ENCODE measurements around the gene DDRGK1.
"Not testable (repeated sequence)": the region's sequence is repeated elsewhere in the genome, so short reads cannot be mapped to it uniquely, and the experiment has no call there.

Gene DDRGK1

GRCh38 chr20:3166338-3166912 is 38.1 kb downstream of the DDRGK1 start:
- no peak for DNase-seq (ENCODE audit: extremely low read depth in 1 of 2, low read depth in 1 of 2)

- DNase-seq (ENCODE audit: extremely low read depth in 1 of 2, low read depth in 1 of 2): no peak
Observed at GRCh38 chr20:3165473-3166337, 38.8 kb downstream of the DDRGK1 start.

GRCh38 chr20:3164763-3165410 is 39.6 kb downstream of the DDRGK1 start:
- DNase-seq (ENCODE audit: extremely low read depth in 1 of 2, low read depth in 1 of 2): no peak

GRCh38 chr20:3164043-3164762 is 40.3 kb downstream of the DDRGK1 start:
- no peak for DNase-seq (ENCODE audit: extremely low read depth in 1 of 2, low read depth in 1 of 2)

- no peak for DNase-seq (ENCODE audit: extremely low read depth in 1 of 2, low read depth in 1 of 2)
Observed at GRCh38 chr20:3163099-3164042, 41.1 kb downstream of the DDRGK1 start.

- DNase-seq (ENCODE audit: extremely low read depth in 1 of 2, low read depth in 1 of 2): no peak
Observed at GRCh38 chr20:3162080-3162611, 42.3 kb downstream of the DDRGK1 start.

- no peak for DNase-seq (ENCODE audit: extremely low read depth in 1 of 2, low read depth in 1 of 2)
Observed at GRCh38 chr20:3161316-3162079, 43.0 kb downstream of the DDRGK1 start.

- DNase-seq (ENCODE audit: extremely low read depth in 1 of 2, low read depth in 1 of 2): no peak
Observed at GRCh38 chr20:3160418-3160817, 44.1 kb downstream of the DDRGK1 start.

- DNase-seq (ENCODE audit: extremely low read depth in 1 of 2, low read depth in 1 of 2): no peak
Observed at GRCh38 chr20:3158968-3159431, 45.5 kb downstream of the DDRGK1 start.

GRCh38 chr20:3157817-3158216 is 46.7 kb downstream of the DDRGK1 start:
- no peak for DNase-seq (ENCODE audit: extremely low read depth in 1 of 2, low read depth in 1 of 2)

GRCh38 chr20:3156811-3157619 is 47.5 kb downstream of the DDRGK1 start:
- DNase-seq (ENCODE audit: extremely low read depth in 1 of 2, low read depth in 1 of 2): no peak

- not testable (repeated sequence) for DNase-seq (ENCODE audit: extremely low read depth in 1 of 2, low read depth in 1 of 2)
Observed at GRCh38 chr20:3152057-3152644, 52.3 kb downstream of the DDRGK1 start.

- no peak for DNase-seq (ENCODE audit: extremely low read depth in 1 of 2, low read depth in 1 of 2)
Observed at GRCh38 chr20:3150908-3151307, 53.6 kb downstream of the DDRGK1 start.

- no peak for DNase-seq (ENCODE audit: extremely low read depth in 1 of 2, low read depth in 1 of 2)
Observed at GRCh38 chr20:3146732-3147341, 57.6 kb downstream of the DDRGK1 start.

GRCh38 chr20:3141757-3142156 is 62.7 kb downstream of the DDRGK1 start:
- DNase-seq (ENCODE audit: extremely low read depth in 1 of 2, low read depth in 1 of 2): no peak

Measured in stimulated activated CD8-positive, alpha-beta memory T cell treated with anti-CD3 and anti-CD28 coated beads, Interleukin-7, amount 100 ng/mL, for 48 hours (primary cell).